Mesothelial cell of epicardium (in vitro differentiated cells): ENCODE measurements around the gene SLC8A1. TPM values are rescaled to one million over a fixed set of nuclear protein-coding genes. Genes with fewer than 3 reads are reported as not detected.

Experiments
- DNase-seq, 2 experiments: peaks; one replicate each; pipeline ENCODE4 v3.0.0; 2021; ENCODE audit warnings: low spot score in 2 of 2; ENCODE audit not compliant: unreplicated experiment in 2 of 2
- H3K27ac Mint-ChIP-seq: 2 replicates; pipeline ENCODE4 v1.8.0; 2021; ENCODE audit warnings: mixed read lengths
- H3K27me3 Mint-ChIP-seq: 2 replicates; pipeline ENCODE4 v1.8.0; 2021; ENCODE audit warnings: low read depth, mixed read lengths
- H3K36me3 Mint-ChIP-seq: 2 replicates; pipeline ENCODE4 v1.8.0; 2021; ENCODE audit warnings: mixed read lengths
- H3K4me1 Mint-ChIP-seq: 2 replicates; pipeline ENCODE4 v1.8.0; 2021; ENCODE audit warnings: mixed read lengths
- H3K4me3 Mint-ChIP-seq: 2 replicates; pipeline ENCODE4 v1.8.0; 2021; ENCODE audit warnings: mild to moderate bottlenecking, moderate library complexity, mixed read lengths
- H3K9me3 Mint-ChIP-seq: 2 replicates; pipeline ENCODE4 v1.8.0; 2021; ENCODE audit warnings: mixed read lengths
- total RNA-seq: library from RNA; stranded (reverse); gene quantifications from 3 replicates; pipeline ENCODE4 v1.2.1, GENCODE V29; 2021
- TF ChIP-seq, protein P1 (sequence below): fragments of 200-600 bp; sonication (generic); IDR thresholded peaks from one replicate; pipeline ENCODE4 v1.5.0; 2021; ENCODE audit warnings: antibody characterized with exemption; ENCODE audit not compliant: unreplicated experiment

SLC8A1 gene
- total RNA-seq, 1 donor from 2014 or later, result 29.6 TPM

DNA sequence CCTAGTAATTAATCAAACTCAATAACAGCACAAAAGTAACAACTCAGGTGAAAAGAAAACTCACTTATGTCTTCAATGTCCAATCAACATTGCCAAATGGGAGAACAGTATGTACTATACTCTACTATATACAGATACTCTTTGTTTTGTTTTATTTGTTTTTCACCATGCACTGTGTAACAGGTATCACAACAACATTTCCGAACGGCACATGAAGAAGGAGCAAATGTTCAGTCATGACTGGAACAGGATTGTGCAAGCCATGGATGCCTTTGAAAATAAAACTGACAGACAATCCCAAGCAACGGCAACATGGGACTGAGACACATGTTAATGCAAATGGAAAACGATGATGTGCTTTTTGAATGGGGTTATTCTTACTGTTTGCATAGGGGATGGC, 337.9 kb downstream of the SLC8A1 start:
- H3K27me3 Mint-ChIP-seq, result no peaks in the 10 kb centered on the region
- no peak overlapping the region for H3K27ac Mint-ChIP-seq
- H3K36me3 Mint-ChIP-seq, result peaks cover 6% of the 10 kb centered on the region
- H3K4me3 Mint-ChIP-seq, result no peak overlapping the region
- H3K9me3 Mint-ChIP-seq, result no peaks in the 10 kb centered on the region
- peaks cover 4% of the 10 kb centered on the region for H3K4me1 Mint-ChIP-seq
- no peak for DNase-seq
- TF ChIP-seq, protein P1, sequence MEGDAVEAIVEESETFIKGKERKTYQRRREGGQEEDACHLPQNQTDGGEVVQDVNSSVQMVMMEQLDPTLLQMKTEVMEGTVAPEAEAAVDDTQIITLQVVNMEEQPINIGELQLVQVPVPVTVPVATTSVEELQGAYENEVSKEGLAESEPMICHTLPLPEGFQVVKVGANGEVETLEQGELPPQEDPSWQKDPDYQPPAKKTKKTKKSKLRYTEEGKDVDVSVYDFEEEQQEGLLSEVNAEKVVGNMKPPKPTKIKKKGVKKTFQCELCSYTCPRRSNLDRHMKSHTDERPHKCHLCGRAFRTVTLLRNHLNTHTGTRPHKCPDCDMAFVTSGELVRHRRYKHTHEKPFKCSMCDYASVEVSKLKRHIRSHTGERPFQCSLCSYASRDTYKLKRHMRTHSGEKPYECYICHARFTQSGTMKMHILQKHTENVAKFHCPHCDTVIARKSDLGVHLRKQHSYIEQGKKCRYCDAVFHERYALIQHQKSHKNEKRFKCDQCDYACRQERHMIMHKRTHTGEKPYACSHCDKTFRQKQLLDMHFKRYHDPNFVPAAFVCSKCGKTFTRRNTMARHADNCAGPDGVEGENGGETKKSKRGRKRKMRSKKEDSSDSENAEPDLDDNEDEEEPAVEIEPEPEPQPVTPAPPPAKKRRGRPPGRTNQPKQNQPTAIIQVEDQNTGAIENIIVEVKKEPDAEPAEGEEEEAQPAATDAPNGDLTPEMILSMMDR, result no peak

DNA sequence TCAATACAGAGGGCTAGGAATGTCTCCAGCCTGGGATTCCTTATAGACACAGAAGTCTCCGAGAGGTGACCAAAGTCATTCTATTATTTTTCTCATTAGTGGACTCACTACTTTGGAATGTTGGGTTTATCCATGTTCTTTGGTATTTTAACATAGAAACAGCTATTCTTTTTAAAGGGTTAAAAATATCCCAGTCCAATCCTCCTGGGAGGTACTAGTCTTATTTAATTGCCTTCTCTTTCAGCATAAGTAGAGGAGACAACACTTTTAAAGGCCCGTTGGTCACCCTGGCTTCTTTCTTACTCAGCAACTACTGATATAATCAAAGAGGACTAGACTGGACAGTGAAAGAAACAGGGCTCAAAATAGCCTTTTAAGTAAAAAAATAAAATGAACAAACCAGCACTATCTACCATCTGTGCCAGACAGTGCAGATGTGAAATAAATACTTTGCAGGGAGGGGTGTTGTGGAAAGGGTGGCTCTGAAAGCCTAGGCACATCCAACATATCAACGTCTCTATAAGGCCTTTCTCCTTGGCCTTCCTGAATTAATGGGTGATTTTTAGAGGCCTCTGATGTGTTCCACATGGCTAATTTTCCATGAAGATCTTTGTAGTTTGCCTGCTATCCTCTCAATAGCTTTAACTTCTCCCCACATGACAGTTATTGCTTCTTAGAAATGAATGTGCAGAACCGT, 338.5 kb downstream of the SLC8A1 start:
- Mint-ChIP-seq H3K27ac (no peak overlapping the region), H3K9me3 (no peaks in the 10 kb centered on the region)

DNA sequence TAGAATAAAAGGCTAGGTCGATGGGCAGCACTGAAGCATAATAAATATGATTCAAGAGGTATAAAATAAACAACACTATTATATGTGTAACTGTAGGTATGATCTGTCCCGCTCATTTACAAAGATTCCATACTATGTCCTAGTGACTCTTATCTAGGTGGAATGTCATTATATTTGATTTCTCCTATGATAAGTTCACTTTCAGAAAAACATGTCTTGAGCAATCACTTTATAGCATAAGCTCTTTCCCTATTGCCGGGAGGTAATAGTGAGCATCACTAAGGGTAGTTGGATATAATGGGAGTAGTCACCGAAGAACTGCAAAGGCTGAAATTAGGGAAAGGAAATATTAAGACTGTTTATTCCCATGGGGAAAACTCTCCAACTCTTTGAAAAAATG, 342.5 kb downstream of the SLC8A1 start:
- Mint-ChIP-seq H3K9me3 (no peaks in the 10 kb centered on the region), H3K36me3 (peaks cover 4% of the 10 kb centered on the region), H3K27ac (no peak overlapping the region), H3K27me3 (no peaks in the 10 kb centered on the region), H3K4me1 (peaks cover 7% of the 10 kb centered on the region), H3K4me3 (no peak overlapping the region)
- TF ChIP-seq, protein P1, result no peak
- DNase-seq, result no peak

More for the DNA sequence above, 338.5 kb downstream of the SLC8A1 start:
- Mint-ChIP-seq H3K4me3 (no peak overlapping the region), H3K4me1 (peaks cover 7% of the 10 kb centered on the region), H3K36me3 (peaks cover 6% of the 10 kb centered on the region), H3K27me3 (no peaks in the 10 kb centered on the region)
- DNase-seq, result no peak
- TF ChIP-seq, protein P1, result no peak

DNA sequence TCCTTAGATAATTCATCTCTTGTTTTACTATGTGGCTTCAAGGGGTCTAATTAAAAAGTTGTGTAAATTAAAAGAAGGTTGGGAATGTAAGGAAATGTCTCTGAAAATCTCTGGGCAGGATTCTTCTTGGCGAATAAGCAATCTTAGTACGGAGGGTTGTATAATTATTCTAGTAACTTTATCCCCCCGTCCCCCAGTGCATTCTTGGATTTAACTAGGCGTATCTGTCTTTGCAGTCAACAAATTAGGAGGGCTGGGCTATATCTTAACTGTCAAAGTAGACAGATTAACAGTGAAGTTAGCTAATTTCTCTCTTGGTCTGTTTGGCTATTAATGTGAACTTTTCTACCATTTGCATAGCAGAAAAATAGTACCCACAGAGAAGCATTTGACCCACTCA, 343.0 kb downstream of the SLC8A1 start:
- Mint-ChIP-seq H3K4me3 (no peak overlapping the region), H3K4me1 (peaks cover 7% of the 10 kb centered on the region), H3K27me3 (no peaks in the 10 kb centered on the region), H3K36me3 (peaks cover 4% of the 10 kb centered on the region), H3K27ac (no peak overlapping the region), H3K9me3 (no peaks in the 10 kb centered on the region)
- no peak for DNase-seq
- TF ChIP-seq, protein P1, result no peak

DNA sequence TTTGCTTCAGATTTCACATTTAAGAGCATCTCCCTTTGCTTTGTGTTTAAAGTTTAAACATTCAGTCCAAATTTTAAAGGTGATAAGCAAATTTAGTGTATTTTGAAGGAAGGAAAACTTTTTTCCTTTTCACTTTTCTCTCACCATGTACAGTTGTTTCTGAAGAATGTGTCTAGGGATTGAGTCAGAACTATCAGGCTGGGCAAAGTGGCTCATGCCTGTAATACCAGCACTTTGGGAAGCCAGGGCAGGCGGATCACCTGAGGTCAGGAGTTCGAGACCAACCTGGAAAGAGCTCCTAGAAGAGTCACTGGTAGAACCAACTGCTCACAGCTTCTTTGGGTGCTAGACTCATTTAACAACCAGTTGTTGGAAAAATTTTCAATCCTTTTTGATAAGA, 345.8 kb downstream of the SLC8A1 start:
- Mint-ChIP-seq H3K4me1 (peaks cover 17% of the 10 kb centered on the region), H3K9me3 (no peaks in the 10 kb centered on the region), H3K4me3 (no peak overlapping the region), H3K27ac (no peak overlapping the region), H3K27me3 (no peaks in the 10 kb centered on the region), H3K36me3 (no peaks in the 10 kb centered on the region)
- no peak for DNase-seq
- TF ChIP-seq, protein P1, result no peak
